ENCODE measurements around the gene DAPK1.

DAPK1 gene

DNA sequence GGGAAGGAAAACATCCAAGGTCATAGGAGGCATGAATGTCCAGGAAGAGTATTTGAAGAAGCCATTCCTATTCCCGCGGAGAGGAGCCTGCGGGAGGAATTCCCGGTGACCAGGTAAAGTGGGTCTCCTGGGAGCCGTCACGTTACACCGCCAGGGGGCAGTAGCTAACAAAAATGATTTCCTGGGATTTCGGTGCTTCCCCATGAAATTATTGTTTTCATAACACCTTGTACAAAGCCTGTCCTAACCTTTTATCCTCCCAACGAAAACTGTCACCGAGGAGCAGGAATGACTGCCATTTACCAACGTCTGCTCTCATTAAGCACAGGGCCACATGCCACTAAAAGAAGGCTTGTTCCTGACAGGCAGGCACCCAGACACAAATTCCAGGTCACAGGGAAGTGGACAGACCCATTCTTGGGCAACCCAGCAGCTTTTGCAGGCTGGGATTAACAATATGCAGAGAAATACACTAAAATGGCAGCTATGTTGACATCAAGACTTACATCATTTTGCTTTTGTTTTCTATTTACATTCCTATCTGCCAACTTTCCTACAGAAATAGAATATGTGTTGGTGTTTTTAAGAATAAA, 187.1 kb downstream of the DAPK1 start:
- Histone ChIP-seq H3K27me3 (ENCODE audit: insufficient read depth, low read depth) (no peaks in the 10 kb centered on the region), H3K9ac (no peak overlapping the region), H3K27ac (no peak overlapping the region), H2AFZ (ENCODE audit: low read depth) (no peak overlapping the region), H4K20me1 (ENCODE audit: insufficient read depth) (no peaks in the 10 kb centered on the region), H3K79me2 (ENCODE audit: insufficient read depth, low read depth) (no peaks in the 10 kb centered on the region), H3K4me3 (IDR thresholded peaks at IDR 0.05; ENCODE audit: insufficient read depth, low read depth, low read length) (no peak overlapping the region), H3K4me1 (ENCODE audit: low read depth, poor library complexity, severe bottlenecking) (peaks cover 37% of the 10 kb centered on the region), H3K36me3 (ENCODE audit: insufficient read depth) (no peaks in the 10 kb centered on the region), H3K4me2 (no peak overlapping the region)
- TF ChIP-seq, protein P1, sequence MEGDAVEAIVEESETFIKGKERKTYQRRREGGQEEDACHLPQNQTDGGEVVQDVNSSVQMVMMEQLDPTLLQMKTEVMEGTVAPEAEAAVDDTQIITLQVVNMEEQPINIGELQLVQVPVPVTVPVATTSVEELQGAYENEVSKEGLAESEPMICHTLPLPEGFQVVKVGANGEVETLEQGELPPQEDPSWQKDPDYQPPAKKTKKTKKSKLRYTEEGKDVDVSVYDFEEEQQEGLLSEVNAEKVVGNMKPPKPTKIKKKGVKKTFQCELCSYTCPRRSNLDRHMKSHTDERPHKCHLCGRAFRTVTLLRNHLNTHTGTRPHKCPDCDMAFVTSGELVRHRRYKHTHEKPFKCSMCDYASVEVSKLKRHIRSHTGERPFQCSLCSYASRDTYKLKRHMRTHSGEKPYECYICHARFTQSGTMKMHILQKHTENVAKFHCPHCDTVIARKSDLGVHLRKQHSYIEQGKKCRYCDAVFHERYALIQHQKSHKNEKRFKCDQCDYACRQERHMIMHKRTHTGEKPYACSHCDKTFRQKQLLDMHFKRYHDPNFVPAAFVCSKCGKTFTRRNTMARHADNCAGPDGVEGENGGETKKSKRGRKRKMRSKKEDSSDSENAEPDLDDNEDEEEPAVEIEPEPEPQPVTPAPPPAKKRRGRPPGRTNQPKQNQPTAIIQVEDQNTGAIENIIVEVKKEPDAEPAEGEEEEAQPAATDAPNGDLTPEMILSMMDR (conservative IDR thresholded peaks at IDR 0.05; ENCODE audit: low read depth, low read length), result peak; percentile 48; the same call in 1 of the 2 replicates

DNA sequence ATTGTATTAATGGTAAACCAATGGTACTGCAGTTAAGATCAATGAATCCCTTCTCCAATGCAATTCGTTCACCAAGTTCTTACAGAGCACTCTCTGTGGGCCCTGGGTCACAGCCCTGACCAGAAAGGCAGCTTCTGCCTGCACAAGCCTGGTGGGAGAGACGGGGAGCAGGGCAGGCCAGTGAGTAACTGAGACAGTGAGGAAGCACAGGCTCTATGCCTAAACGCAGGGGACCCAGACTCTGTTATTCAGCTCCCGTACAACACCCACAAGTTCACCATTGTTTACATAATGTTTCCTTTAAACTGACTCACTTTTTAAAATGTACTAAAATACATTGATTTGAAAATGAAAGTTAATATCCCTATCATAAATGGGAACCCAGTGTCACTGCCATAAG, 187.8 kb downstream of the DAPK1 start:
- TF ChIP-seq, protein P1 (conservative IDR thresholded peaks at IDR 0.05; ENCODE audit: low read depth, low read length), result no peak
- no peak overlapping the region for H3K4me2 ChIP-seq
- no peak overlapping the region for H3K27ac ChIP-seq
- H2AFZ ChIP-seq (ENCODE audit: low read depth), result no peak overlapping the region
- no peaks in the 10 kb centered on the region for H3K79me2 ChIP-seq (ENCODE audit: insufficient read depth, low read depth)
- no peaks in the 10 kb centered on the region for H3K36me3 ChIP-seq (ENCODE audit: insufficient read depth)
- no peaks in the 10 kb centered on the region for H4K20me1 ChIP-seq (ENCODE audit: insufficient read depth)
- no peak overlapping the region for H3K4me3 ChIP-seq (IDR thresholded peaks at IDR 0.05; ENCODE audit: insufficient read depth, low read depth, low read length)
- H3K27me3 ChIP-seq (ENCODE audit: insufficient read depth, low read depth), result no peaks in the 10 kb centered on the region
- H3K4me1 ChIP-seq (ENCODE audit: low read depth, poor library complexity, severe bottlenecking), result peaks cover 30% of the 10 kb centered on the region
- H3K9ac ChIP-seq, result no peak overlapping the region

DNA sequence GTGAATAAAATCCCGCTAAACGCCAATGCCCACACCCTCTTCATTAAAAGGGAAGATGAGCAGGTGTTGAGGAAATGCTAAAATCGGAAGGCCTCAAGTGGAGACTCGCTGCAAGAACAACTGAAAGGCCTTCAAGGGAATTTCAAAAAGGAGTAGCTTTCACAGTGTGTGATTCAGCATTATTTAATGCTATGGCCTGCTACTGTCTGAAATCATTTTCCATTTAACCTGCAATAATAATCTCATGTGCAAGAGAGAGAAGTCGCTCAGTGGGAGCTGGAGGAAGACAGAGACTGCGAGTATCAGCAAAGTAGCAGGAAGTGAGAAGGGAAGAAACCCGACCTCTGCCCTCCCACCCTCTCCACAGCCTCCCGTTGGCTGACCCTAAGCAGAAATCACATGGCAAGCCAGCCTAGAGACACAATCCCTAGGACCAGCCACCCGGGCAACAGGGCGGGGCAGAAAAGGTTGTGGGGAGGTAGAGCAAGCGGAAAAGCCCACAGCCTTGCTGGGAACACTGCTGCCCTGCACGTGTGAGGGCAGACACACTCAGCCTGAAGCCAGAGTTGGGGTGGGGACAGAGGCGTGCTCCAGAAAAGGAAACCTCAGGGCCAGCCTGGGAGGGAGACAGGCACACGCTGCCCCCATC, 188.3 kb downstream of the DAPK1 start:
- Histone ChIP-seq H3K27ac (no peak overlapping the region), H3K36me3 (ENCODE audit: insufficient read depth) (no peaks in the 10 kb centered on the region), H3K27me3 (ENCODE audit: insufficient read depth, low read depth) (no peaks in the 10 kb centered on the region), H2AFZ (ENCODE audit: low read depth) (no peak overlapping the region), H3K9ac (no peak overlapping the region), H4K20me1 (ENCODE audit: insufficient read depth) (no peaks in the 10 kb centered on the region), H3K4me3 (IDR thresholded peaks at IDR 0.05; ENCODE audit: insufficient read depth, low read depth, low read length) (no peak overlapping the region), H3K4me2 (no peak overlapping the region), H3K4me1 (ENCODE audit: low read depth, poor library complexity, severe bottlenecking) (peaks cover 24% of the 10 kb centered on the region), H3K79me2 (ENCODE audit: insufficient read depth, low read depth) (no peaks in the 10 kb centered on the region)
- TF ChIP-seq, protein P1 (conservative IDR thresholded peaks at IDR 0.05; ENCODE audit: low read depth, low read length), result no peak

DNA sequence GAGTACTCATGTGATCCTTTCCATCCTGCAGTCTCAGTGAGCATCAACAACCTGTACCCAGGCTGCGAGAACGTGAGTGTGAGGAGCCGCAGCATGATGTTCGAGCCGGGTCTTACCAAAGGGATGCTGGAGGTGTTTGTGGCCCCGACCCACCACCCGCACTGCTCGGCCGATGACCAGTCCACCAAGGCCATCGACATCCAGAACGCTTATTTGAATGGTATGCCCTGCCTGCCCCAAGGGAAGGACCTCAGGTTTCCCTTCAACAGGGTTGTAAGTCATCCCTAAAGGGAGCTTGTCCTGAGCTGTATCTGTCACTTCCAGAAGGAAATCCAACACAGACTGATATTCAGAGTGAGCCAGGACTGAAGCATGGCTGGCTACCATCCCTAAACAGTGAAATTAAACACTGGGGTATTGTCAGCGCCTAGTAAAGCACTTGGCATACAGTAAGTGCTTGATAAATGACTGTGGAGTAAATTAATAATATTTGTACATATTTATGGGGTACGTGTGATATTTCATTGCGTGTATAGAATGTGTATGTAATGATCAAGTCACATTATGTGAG, 188.9 kb downstream of the DAPK1 start:
- Histone ChIP-seq H3K4me2 (no peak overlapping the region), H3K79me2 (ENCODE audit: insufficient read depth, low read depth) (no peaks in the 10 kb centered on the region), H3K36me3 (ENCODE audit: insufficient read depth) (no peaks in the 10 kb centered on the region), H3K27ac (no peak overlapping the region), H3K4me3 (IDR thresholded peaks at IDR 0.05; ENCODE audit: insufficient read depth, low read depth, low read length) (no peak overlapping the region), H3K9ac (no peak overlapping the region), H2AFZ (ENCODE audit: low read depth) (no peak overlapping the region), H4K20me1 (ENCODE audit: insufficient read depth) (no peaks in the 10 kb centered on the region), H3K27me3 (ENCODE audit: insufficient read depth, low read depth) (no peaks in the 10 kb centered on the region), H3K4me1 (ENCODE audit: low read depth, poor library complexity, severe bottlenecking) (peaks cover 18% of the 10 kb centered on the region)
- TF ChIP-seq, protein P1 (conservative IDR thresholded peaks at IDR 0.05; ENCODE audit: low read depth, low read length), result no peak
